M059J (cell line): ENCODE data around the gene USP27X. TPM values are rescaled to one million over a fixed set of nuclear protein-coding genes. Genes with fewer than 3 reads are reported as not detected.
A peak's percentile ranks its signal among the peaks of the same experiment; 100 is the strongest.

Source experiments
- DNase-seq: peaks from one replicate; pipeline ENCODE4 v3.0.0-alpha.2; 2012; ENCODE audit warnings: low read depth
- total RNA-seq: library from RNA; depleted of rRNA; stranded (reverse); fragments of >200 nt; shearing (Covaris generic); gene quantifications from 2 replicates; pipeline ENCODE4 v1.2.3, GENCODE V29; 2014; rRNA removed

Gene USP27X
- 1.4 and 1.6 TPM in 2 replicates for total RNA-seq

- peak; percentile 83 for DNase-seq
Measured at GRCh38 chrX:49878834-49879655, at the start of gene USP27X. USP27X (plus strand) TSS chrX:49879484; CDS start chrX:49880308, 824 bp downstream.

- peak; percentile 24 for DNase-seq
Measured at GRCh38 chrX:49838374-49838773, 40.9 kb upstream of the USP27X start.

GRCh38 chrX:49840679-49841078, 38.6 kb upstream of the USP27X start:
- peak; percentile 85 for DNase-seq

GRCh38 chrX:49842621-49843020, 36.7 kb upstream of the USP27X start:
- no peak for DNase-seq

GRCh38 chrX:49844611-49845010, 34.7 kb upstream of the USP27X start:
- DNase-seq, result no peak

- DNase-seq, result no peak
Measured at GRCh38 chrX:49845701-49846403, 33.4 kb upstream of the USP27X start.

GRCh38 chrX:49846522-49846921, 32.8 kb upstream of the USP27X start:
- no peak for DNase-seq

GRCh38 chrX:49848275-49848674, 31.0 kb upstream of the USP27X start:
- no peak for DNase-seq

- DNase-seq, result no peak
Measured at GRCh38 chrX:49850028-49850427, 29.3 kb upstream of the USP27X start.

- DNase-seq, result no peak
Measured at GRCh38 chrX:49853661-49854060, 25.6 kb upstream of the USP27X start.

- DNase-seq, result no peak
Measured at GRCh38 chrX:49856819-49857218, 22.5 kb upstream of the USP27X start.

GRCh38 chrX:49858341-49858740, 20.9 kb upstream of the USP27X start:
- no peak for DNase-seq

GRCh38 chrX:49859491-49859890, 19.8 kb upstream of the USP27X start:
- no peak for DNase-seq

- no peak for DNase-seq
Measured at GRCh38 chrX:49860867-49861535, 18.3 kb upstream of the USP27X start.

- DNase-seq, result no peak
Measured at GRCh38 chrX:49862093-49862492, 17.2 kb upstream of the USP27X start.

GRCh38 chrX:49868739-49869138, 10.5 kb upstream of the USP27X start:
- no peak for DNase-seq

GRCh38 chrX:49876750-49877149, 2.5 kb upstream of the USP27X start:
- DNase-seq, result peak; percentile 37

- no peak for DNase-seq
Measured at GRCh38 chrX:49877397-49878101, 1.7 kb upstream of the USP27X start.

GRCh38 chrX:49878128-49878833, 1.0 kb upstream of the USP27X start:
- DNase-seq, result no peak

GRCh38 chrX:49879656-49880277, 483 bp downstream of the USP27X start:
- DNase-seq, result peak; percentile 5

GRCh38 chrX:49880668-49881067, 1.4 kb downstream of the USP27X start:
- no peak for DNase-seq
